Kidney (tissue), 14 donors: ENCODE measurements around the gene PPAT. TPM values are rescaled to one million over a fixed set of nuclear protein-coding genes. Genes with fewer than 3 reads are reported as not detected.

ENCODE experiments used
- DNase-seq, 5 donors: peaks; one replicate each; pipeline ENCODE4 v3.0.0-alpha.2; 2013 to 2020
- FAIRE-seq: peaks from 2 replicates; lab custom pipeline; 2012; peaks lifted over from hg19 to GRCh38; lab: Jason Lieb, UNC
- H3K27ac ChIP-seq, 2 donors: one replicate each; pipeline ENCODE4 v1.7.0; 2013; ENCODE audit warnings: low read depth in 2 of 2, low read length in 2 of 2, inconsistent platforms in 1 of 2
- H3K27me3 ChIP-seq: one replicate; pipeline ENCODE4 v1.7.1; 2013; ENCODE audit warnings: low read length, inconsistent platforms; ENCODE audit not compliant: control insufficient read depth, insufficient read depth
- H3K36me3 ChIP-seq, 3 donors: one replicate each; pipeline versions ENCODE4 v1.7.0 to v1.7.1; 2013; ENCODE audit warnings: low read length in 3 of 3, control low read depth in 1 of 3, inconsistent platforms in 1 of 3; ENCODE audit not compliant: insufficient read depth in 3 of 3, control insufficient read depth in 2 of 3
- H3K4me1 ChIP-seq, 3 donors: one replicate each; pipeline versions ENCODE4 v1.7.0 to v1.7.1; 2013; ENCODE audit warnings: low read length in 3 of 3, inconsistent platforms in 1 of 3, low read depth in 1 of 3; ENCODE audit not compliant: control insufficient read depth in 2 of 3, insufficient read depth in 2 of 3
- H3K4me3 ChIP-seq, 3 donors: one replicate each; pipeline versions ENCODE4 v1.7.0 to v1.8.1; 2013; ENCODE audit warnings: low read length in 3 of 3, control low read depth in 1 of 3, inconsistent platforms in 1 of 3
- H3K9ac ChIP-seq, 3 donors: one replicate each; pipeline versions ENCODE4 v1.7.0 to v1.7.1; 2013; ENCODE audit warnings: low read length in 3 of 3, control low read depth in 1 of 3, inconsistent platforms in 1 of 3
- H3K9me3 ChIP-seq, 3 donors: one replicate each; pipeline versions ENCODE4 v1.7.0 to v1.7.1; 2013; ENCODE audit warnings: low read length in 3 of 3, control low read depth in 1 of 3, inconsistent platforms in 1 of 3; ENCODE audit not compliant: control insufficient read depth in 2 of 3, insufficient read depth in 1 of 3
- intact Hi-C: fragments of 100-400 bp; cut with DNase I; formaldehyde crosslinking; loops from one replicate; pipeline ENCODE4 v1.11.1; 2022
- polyA plus RNA-seq: library from polyadenylated mRNA; stranded (reverse); fragments of 350-450 nt; fragmentation: Illumina TruSeq; extraction: RNeasy Lipid Tissue Mini Kit (QIAGEN cat#74804); gene quantifications from one replicate; pipeline ENCODE4 v1.2.3, GENCODE V29; 2014; ENCODE audit warnings: low read depth, low replicate concordance; ENCODE audit not compliant: insufficient read depth
- total RNA-seq: library from RNA; stranded (reverse); fragmentation: NEBNext Ultra II Directional; extraction: Animal tissue kit (Norgen Biotek cat#: 25700); gene quantifications from one replicate; pipeline ENCODE4 v1.2.1, GENCODE V29; 2021
- TF ChIP-seq, protein P1 (sequence below): IDR thresholded peaks from 3 replicates; pipeline ENCODE4 v1.5.1; 2012; ENCODE audit warnings: mild to moderate bottlenecking, moderate library complexity, borderline replicate concordance; ENCODE audit not compliant: insufficient read depth; ENCODE audit errors: extremely low read depth
- donor health status: control.
- donor health status: control.
- donor health status: control.
- donor health status: control.
- donor health status: control.
- donor health status: DM: yes; HTN: yes; CAD: no.
- donor health status: Normal renal cell carcinoma (clear cell type).

PPAT gene
- total and polyA plus RNA-seq, 2 donors from 2014 or later: 3.6 to 11.2 TPM

DNA sequence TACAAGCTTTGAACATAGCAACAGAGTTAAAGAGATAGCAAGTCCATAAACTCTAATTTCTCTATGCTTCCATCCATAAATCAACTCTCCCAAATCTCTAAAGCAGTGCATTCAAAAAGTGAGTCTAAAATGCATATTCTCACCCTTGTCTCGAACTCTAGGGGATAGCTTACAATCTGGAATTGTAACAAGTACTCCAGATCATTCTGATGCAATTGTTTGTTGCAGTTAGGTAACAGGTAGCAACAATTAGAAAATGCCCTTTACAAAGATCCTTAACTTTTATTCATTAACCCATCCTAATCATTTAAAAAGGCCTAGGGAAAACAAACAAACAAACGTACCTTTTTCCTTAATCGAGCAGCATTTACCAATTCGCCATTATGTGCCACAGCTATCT, 29.3 kb downstream of the PPAT start:
- FAIRE-seq: no peak
- intact Hi-C loops: no loop called here
- Histone ChIP-seq H3K4me1 (peaks cover 0 to 9% (median 0%) of the 10 kb centered on the region in 3 donors), H3K27ac (no peak overlapping the region), H3K9ac (no peak overlapping the region), H3K36me3 (peaks cover 0 to 2% (median 0%) of the 10 kb centered on the region in 3 donors), H3K27me3 (no peaks in the 10 kb centered on the region), H3K4me3 (no peak overlapping the region), H3K9me3 (no peaks in the 10 kb centered on the region)
- DNase-seq: no peak
- TF ChIP-seq, protein P1, sequence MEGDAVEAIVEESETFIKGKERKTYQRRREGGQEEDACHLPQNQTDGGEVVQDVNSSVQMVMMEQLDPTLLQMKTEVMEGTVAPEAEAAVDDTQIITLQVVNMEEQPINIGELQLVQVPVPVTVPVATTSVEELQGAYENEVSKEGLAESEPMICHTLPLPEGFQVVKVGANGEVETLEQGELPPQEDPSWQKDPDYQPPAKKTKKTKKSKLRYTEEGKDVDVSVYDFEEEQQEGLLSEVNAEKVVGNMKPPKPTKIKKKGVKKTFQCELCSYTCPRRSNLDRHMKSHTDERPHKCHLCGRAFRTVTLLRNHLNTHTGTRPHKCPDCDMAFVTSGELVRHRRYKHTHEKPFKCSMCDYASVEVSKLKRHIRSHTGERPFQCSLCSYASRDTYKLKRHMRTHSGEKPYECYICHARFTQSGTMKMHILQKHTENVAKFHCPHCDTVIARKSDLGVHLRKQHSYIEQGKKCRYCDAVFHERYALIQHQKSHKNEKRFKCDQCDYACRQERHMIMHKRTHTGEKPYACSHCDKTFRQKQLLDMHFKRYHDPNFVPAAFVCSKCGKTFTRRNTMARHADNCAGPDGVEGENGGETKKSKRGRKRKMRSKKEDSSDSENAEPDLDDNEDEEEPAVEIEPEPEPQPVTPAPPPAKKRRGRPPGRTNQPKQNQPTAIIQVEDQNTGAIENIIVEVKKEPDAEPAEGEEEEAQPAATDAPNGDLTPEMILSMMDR: no peak

DNA sequence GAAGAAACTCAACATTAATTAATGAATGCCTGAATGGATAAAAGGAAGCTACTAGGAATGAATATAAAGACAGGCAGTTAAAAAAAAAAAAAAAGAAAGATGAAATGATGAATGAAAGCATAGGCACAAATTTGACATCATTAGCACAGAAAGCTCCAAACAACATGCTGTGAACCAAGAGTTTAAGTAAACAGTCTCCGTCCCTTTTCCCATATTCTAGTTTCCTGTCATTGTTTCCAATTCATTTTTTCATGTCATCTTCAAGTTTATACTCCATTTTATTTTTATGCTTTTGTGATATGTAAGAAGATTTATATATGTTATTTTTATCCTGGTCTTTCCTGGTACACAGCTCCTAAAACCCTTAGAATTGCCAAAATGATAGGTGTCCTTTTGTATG, 30.4 kb downstream of the PPAT start:
- Histone ChIP-seq H3K27ac (no peak overlapping the region), H3K4me3 (no peak overlapping the region), H3K9ac (no peak overlapping the region), H3K27me3 (no peaks in the 10 kb centered on the region), H3K4me1 (peaks cover 0 to 8% (median 0%) of the 10 kb centered on the region in 3 donors), H3K9me3 (no peaks in the 10 kb centered on the region), H3K36me3 (peaks cover 0 to 6% (median 2%) of the 10 kb centered on the region in 3 donors)
- intact Hi-C loops: no loop called here
- no peak for FAIRE-seq
- no peak for DNase-seq
- TF ChIP-seq, protein P1: no peak

DNA sequence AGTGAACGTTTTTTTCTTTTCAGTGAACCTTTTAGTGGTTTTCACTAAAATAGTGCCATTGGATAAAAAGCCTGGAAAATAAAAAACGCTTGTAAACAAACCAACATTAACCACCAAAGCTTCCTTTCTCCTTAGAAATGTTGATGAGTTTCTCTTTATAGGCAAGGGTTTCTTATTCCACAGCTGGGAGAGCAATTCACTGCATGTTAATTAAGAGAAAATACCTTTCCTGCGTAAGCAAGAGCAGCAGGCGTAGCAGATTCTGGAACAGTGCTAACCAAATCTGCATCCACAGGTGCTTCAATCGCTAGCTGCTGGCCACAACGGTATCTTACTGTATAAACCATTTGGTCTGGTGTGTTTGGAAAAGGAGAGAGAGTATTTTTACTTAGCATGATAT, 34.9 kb downstream of the PPAT start:
- no peak for FAIRE-seq
- H3K9me3 ChIP-seq: no peaks in the 10 kb centered on the region
- peaks cover 0 to 6% (median 2%) of the 10 kb centered on the region in 3 donors for H3K36me3 ChIP-seq
- no peak for DNase-seq
- peak overlapping the region in 1 of 3 donors; percentile 4 for H3K9ac ChIP-seq
- intact Hi-C loops: no loop called here
- H3K27ac ChIP-seq: no peak overlapping the region
- no peaks in the 10 kb centered on the region for H3K4me1 ChIP-seq
- TF ChIP-seq, protein P1: no peak
- no peaks in the 10 kb centered on the region for H3K27me3 ChIP-seq
- H3K4me3 ChIP-seq: no peak overlapping the region

DNA sequence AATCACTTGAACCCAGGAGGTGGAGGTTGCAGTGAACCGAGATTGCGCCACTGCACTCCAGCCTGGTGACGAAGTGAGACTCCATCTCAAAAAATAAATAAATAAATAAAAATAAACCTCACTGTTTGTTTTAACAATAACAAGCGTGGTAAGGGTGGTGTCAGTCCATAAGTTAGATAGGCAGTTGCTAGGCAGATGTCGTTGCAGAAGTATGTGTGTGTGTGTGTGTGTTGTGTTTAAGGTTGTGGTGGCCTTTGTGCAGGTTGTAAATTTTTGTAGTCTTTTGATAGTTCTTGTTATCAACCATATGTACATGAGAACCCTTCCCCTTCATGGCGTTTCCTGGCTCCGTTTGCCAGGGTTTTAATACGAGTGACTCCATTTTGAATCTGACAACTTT, 44.1 kb downstream of the PPAT start:
- intact Hi-C loops: no loop called here
- no peaks in the 10 kb centered on the region for H3K36me3 ChIP-seq
- peaks cover 0 to 9% (median 7%) of the 10 kb centered on the region in 3 donors for H3K4me1 ChIP-seq
- H3K27ac ChIP-seq: no peak overlapping the region
- H3K4me3 ChIP-seq: no peak overlapping the region
- DNase-seq: no peak
- H3K9ac ChIP-seq: no peak overlapping the region
- TF ChIP-seq, protein P1: no peak
- H3K27me3 ChIP-seq: no peaks in the 10 kb centered on the region
- H3K9me3 ChIP-seq: no peaks in the 10 kb centered on the region
- no peak for FAIRE-seq
